GM12878 (cell line): ENCODE results near the gene VAX1. TPM values are rescaled to one million over a fixed set of nuclear protein-coding genes. Genes with fewer than 3 reads are reported as not detected.

Experiments used
- ATAC-seq: fragments of 200-7000 bp; cut with Tn5 transposase; 3 replicates; pipeline ENCODE4 v1.9.1; 2020; ENCODE audit warnings: mild to moderate bottlenecking, moderate library complexity
- BruUV-seq: library from RNA; stranded (reverse); fragments of 400-500 nt; replicated peaks from 2 replicates; lab custom pipeline; 2021; lab: Mats Ljungman, UMichigan
- CTCF ChIA-PET: fragments of 300-600 bp; sonication (Branson Sonifier 250); formaldehyde crosslinking; extraction: SDS; loops from one replicate; lab custom pipeline; 2021; ENCODE audit warnings: inconsistent platforms; lab: Yijun Ruan, JAX
- POLR2A ChIA-PET: fragments of 350-600 bp; formaldehyde crosslinking; extraction: SDS; loops from one replicate; lab custom pipeline; 2021; ENCODE audit warnings: inconsistent platforms; lab: Charles Lee
- RAD21 ChIA-PET: fragments of 300-600 bp; sonication (Branson Sonifier 250); formaldehyde crosslinking; loops from one replicate; lab custom pipeline; 2023; ENCODE audit warnings: antibody characterized with exemption; ENCODE audit not compliant: unreplicated experiment; lab: Charles Lee
- SMC1A ChIA-PET: fragments of 300-600 bp; sonication (Branson Sonifier 250); formaldehyde crosslinking; loops from one replicate; lab custom pipeline; 2023; ENCODE audit not compliant: unreplicated experiment, uncharacterized antibody; lab: Charles Lee
- DNase-seq: peaks from one replicate; pipeline ENCODE4 v3.0.0-alpha.2; 2011; ENCODE audit warnings: low read depth, low spot score
- FAIRE-seq: peaks from 3 replicates; lab custom pipeline; 2011; peaks lifted over from hg19 to GRCh38; lab: Jason Lieb, UNC
- H2AFZ ChIP-seq: 2 replicates; pipeline ENCODE4 v1.6.0; 2011; ENCODE audit warnings: low read depth, low read length, control low read depth; ENCODE audit not compliant: control insufficient read depth
- H3K27ac ChIP-seq: 2 replicates; pipeline ENCODE4 v1.5.1; 2011; ENCODE audit warnings: control low read depth; ENCODE audit not compliant: control insufficient read depth, insufficient read depth
- H3K27me3 ChIP-seq, 2 experiments: replicated peaks in 1 of 2; 2 replicates each; pipeline versions ENCODE4 v1.6.0 to v1.6.1; 2011; ENCODE audit warnings: low read length in 1 of 2; ENCODE audit not compliant: control insufficient read depth in 2 of 2, insufficient read depth in 2 of 2
- H3K36me3 ChIP-seq, 2 experiments: 2 replicates each; pipeline ENCODE4 v1.5.1; 2011; ENCODE audit warnings: low read length in 1 of 2; ENCODE audit not compliant: control insufficient read depth in 2 of 2, insufficient read depth in 2 of 2
- H3K4me1 ChIP-seq: 2 replicates; pipeline ENCODE4 v1.6.1; 2011; ENCODE audit warnings: mild to moderate bottlenecking, low read length, moderate library complexity, mixed read lengths; ENCODE audit not compliant: control insufficient read depth, insufficient read depth
- H3K4me2 ChIP-seq: 2 replicates; pipeline ENCODE4 v1.6.0; 2011; ENCODE audit warnings: control low read depth; ENCODE audit not compliant: control insufficient read depth, insufficient read depth
- H3K4me3 ChIP-seq: fragments of 200-600 bp; sonication (generic); 2 replicates; pipeline ENCODE4 v1.5.1; 2016
- H3K79me2 ChIP-seq: 2 replicates; pipeline ENCODE4 v1.6.0; 2011; ENCODE audit warnings: low read length; ENCODE audit not compliant: control insufficient read depth, insufficient read depth
- H3K9ac ChIP-seq: 2 replicates; pipeline ENCODE4 v1.8.0; 2011; ENCODE audit warnings: low read length, control low read depth, mixed read lengths; ENCODE audit not compliant: control insufficient read depth, insufficient read depth
- H3K9me3 ChIP-seq: replicated peaks from 3 replicates; pipeline ENCODE4 v1.5.1; 2011; ENCODE audit warnings: mild to moderate bottlenecking, low read length; ENCODE audit not compliant: control insufficient read depth, insufficient read depth
- H4K20me1 ChIP-seq: 2 replicates; pipeline ENCODE4 v1.6.0; 2011; ENCODE audit not compliant: control insufficient read depth, insufficient read depth
- BCL11A ChIP-seq: IDR thresholded peaks from 2 replicates; pipeline ENCODE4 v1.6.1; 2011; ENCODE audit warnings: low read depth, low read length
- CEBPB ChIP-seq, 2 experiments: fragments of 150-350 bp in 1 of 2; IDR thresholded peaks; 2 replicates each; pipeline ENCODE4 v1.6.1; 2012 to 2014; ENCODE audit warnings: low read depth in 2 of 2, low read length in 2 of 2, borderline replicate concordance in 1 of 2, inconsistent platforms in 1 of 2
- CHD4 ChIP-seq: fragments of 200-600 bp; sonication (generic); IDR thresholded peaks from 2 replicates; pipeline ENCODE4 v1.6.1; 2016; ENCODE audit warnings: mild to moderate bottlenecking
- ESRRA ChIP-seq: IDR thresholded peaks from 2 replicates; pipeline ENCODE4 v1.6.1; 2012; ENCODE audit warnings: mild to moderate bottlenecking, low read length, improper control_type of control experiment
- GABPA ChIP-seq: IDR thresholded peaks from 2 replicates; pipeline ENCODE4 v1.6.1; 2014; ENCODE audit warnings: antibody characterized with exemption, low read depth, mild to moderate bottlenecking, inconsistent platforms
- HDAC2 ChIP-seq: fragments of 200-600 bp; sonication (generic); IDR thresholded peaks from 2 replicates; pipeline ENCODE4 v1.6.1; 2017
- IRF4 ChIP-seq: IDR thresholded peaks from 2 replicates; pipeline ENCODE4 v1.6.1; 2011; ENCODE audit warnings: low read depth, low read length
- KLF5 ChIP-seq: fragments of 450-650 bp; IDR thresholded peaks from 2 replicates; pipeline ENCODE4 v1.6.1; 2014; ENCODE audit warnings: mild to moderate bottlenecking; ENCODE audit not compliant: partially characterized antibody
- MEF2B ChIP-seq: fragments of 450-650 bp; IDR thresholded peaks from 2 replicates; pipeline ENCODE4 v1.6.1; 2018; ENCODE audit warnings: mild to moderate bottlenecking, moderate library complexity; ENCODE audit not compliant: partially characterized antibody, poor library complexity, severe bottlenecking
- POLR2AphosphoS2 ChIP-seq: IDR thresholded peaks from 2 replicates; pipeline ENCODE4 v1.6.1; 2011; ENCODE audit warnings: low read depth, mild to moderate bottlenecking, low read length, improper control_type of control experiment, moderate library complexity
- POLR2AphosphoS5 ChIP-seq: IDR thresholded peaks from 2 replicates; pipeline ENCODE4 v1.6.1; 2011; ENCODE audit warnings: mild to moderate bottlenecking, low read length, inconsistent platforms
- RB1 ChIP-seq: fragments of 450-650 bp; formaldehyde crosslinking; IDR thresholded peaks from 2 replicates; pipeline ENCODE4 v1.6.1; 2017; ENCODE audit warnings: mild to moderate bottlenecking, borderline replicate concordance
- TCF3 ChIP-seq: IDR thresholded peaks from 2 replicates; pipeline ENCODE4 v1.6.1; 2012; ENCODE audit warnings: low read depth, mild to moderate bottlenecking, low read length, borderline replicate concordance; ENCODE audit not compliant: insufficient read depth
- whole genome bisulfite sequencing: methylation state at CpG from one replicate; pipeline ENCODE4 v1.1.6; 2016; ENCODE audit warnings: low lambda C conversion rate; ENCODE audit not compliant: insufficient replicate concordance, insufficient coverage; ENCODE audit errors: missing lambda C conversion rate; 5-methylcytosine and 5-hydroxymethylcytosine counted together
- in situ Hi-C: fragments of 300-500 bp; cut with MboI; formaldehyde crosslinking; loops from 9 replicates; pipeline ENCODE4 v1.14.3; 2018; ENCODE audit warnings: mixed read lengths
- intact Hi-C: fragments of 100-400 bp; cut with micrococcal nuclease; formaldehyde crosslinking; loops from one replicate; pipeline ENCODE4 v1.14.2; 2022; ENCODE audit not compliant: unreplicated experiment
- polyA plus RNA-seq, 11 experiments: library from polyadenylated mRNA; depleted of rRNA in 4 of 11; unstranded in 6 of 11; stranded (reverse) in 5 of 11; fragments of >200 nt; fragmentation: Nextera tagmentation in 4 of 11; fragmentation: Illumina TruSeq in 1 of 11; extraction: Ambion mirVana in 4 of 11; extraction: Trizol in 1 of 11; gene quantifications; 1 replicate in 1 of 11; 2 replicates in 10 of 11; pipeline versions ENCODE4 v1.2.1 to v1.2.3, GENCODE V29; 2011 to 2016; ENCODE audit warnings: inconsistent platforms in 2 of 11, missing spikeins in 2 of 11, low read depth in 1 of 11
- total RNA-seq, 4 experiments: library from RNA; depleted of rRNA in 3 of 4; stranded (reverse); fragments of >200 nt in 3 of 4; fragmentation: Illumina TruSeq in 1 of 4; extraction: Trizol in 1 of 4; gene quantifications; 2 replicates each; pipeline versions ENCODE4 v1.2.1 to v1.2.3, GENCODE V29; 2013 to 2021
- TF ChIP-seq, protein P1 (sequence below): fragments of 450-650 bp; IDR thresholded peaks from 2 replicates; pipeline ENCODE4 v1.6.1; 2017; ENCODE audit warnings: mild to moderate bottlenecking, moderate library complexity
- TF ChIP-seq, protein P2 (sequence below): IDR thresholded peaks from 2 replicates; pipeline ENCODE4 v1.6.1; 2012; ENCODE audit warnings: mild to moderate bottlenecking, low read depth, low read length
- TF ChIP-seq, protein P3 (sequence below): IDR thresholded peaks from 2 replicates; pipeline ENCODE4 v1.6.1; 2012; ENCODE audit warnings: low read length, inconsistent platforms

VAX1 gene
- total and polyA plus RNA-seq, 10 of the 15 experiments (the other 5 are each of a cell fraction or from before 2014, with no cell fraction given), result not detected

DNA sequence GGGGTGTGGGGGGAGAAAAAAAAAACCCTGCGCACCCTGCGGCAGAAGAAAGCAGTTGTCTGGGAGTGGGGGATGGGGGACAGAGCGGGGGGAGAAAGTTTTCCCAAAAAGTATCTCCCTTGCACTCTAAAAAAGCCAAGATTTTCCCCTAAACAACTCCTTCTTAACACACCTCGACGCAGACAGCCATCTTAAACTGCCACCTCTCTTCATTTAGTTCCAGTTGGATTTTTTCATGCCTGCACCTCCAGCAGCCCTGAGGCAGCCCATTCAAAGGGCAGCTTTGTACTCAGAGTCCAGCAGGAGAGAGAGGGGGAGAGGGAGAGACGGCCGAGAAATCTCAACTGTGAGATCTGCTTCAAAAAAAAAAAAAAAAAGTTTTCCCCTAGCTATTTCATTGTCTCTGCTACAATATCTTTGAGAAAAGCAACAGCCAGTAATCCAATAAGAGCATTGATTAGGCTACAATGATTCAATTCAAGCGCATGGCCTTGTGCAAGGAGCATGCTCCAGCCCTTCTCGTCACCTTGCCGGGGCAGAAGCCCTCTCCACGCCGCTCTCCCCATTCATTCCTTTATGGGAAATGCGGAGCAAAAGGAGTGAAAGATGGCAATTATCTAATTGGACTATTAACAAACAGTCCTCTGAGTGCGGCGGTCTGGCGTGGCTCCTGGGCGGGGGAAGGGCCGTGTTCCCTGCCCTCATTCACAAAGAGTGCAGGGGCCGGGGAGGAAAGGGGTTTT lies 939 bp upstream of the VAX1 start:
- Histone ChIP-seq H3K27ac (no peak overlapping the region), H3K4me2 (no peak overlapping the region), H3K9me3 (peaks cover 1% of the 10 kb centered on the region; the same call in 2 of the 3 replicates), H4K20me1 (no peaks in the 10 kb centered on the region), H3K9ac (no peak overlapping the region), H3K4me1 (no peaks in the 10 kb centered on the region), H2AFZ (no peak overlapping the region), H3K4me3 (no peak overlapping the region), H3K79me2 (no peaks in the 10 kb centered on the region), H3K36me3 (no peaks in the 10 kb centered on the region), H3K27me3 (peaks cover 10 to 17% of the 10 kb centered on the region in 2 experiments)
- ChIA-PET POLR2A (no interaction called here), CTCF (interaction anchor here (0.6 kb wide), 1 partner anchor 9 kb away, joined by 3 read pairs; no protein-coding TSS in a partner anchor), SMC1A (no interaction called here), RAD21 (interaction anchor here (0.8 kb wide), 1 partner anchor 298 kb away, joined by 3 read pairs; no protein-coding TSS in a partner anchor)
- BruUV-seq, result no TSS peak
- DNase-seq, result no peak
- 6% methylated on average over 15 of the region's 19 CpGs for WGBS
- FAIRE-seq, result no peak
- intact Hi-C loops, result no loop called here
- ATAC-seq, result no peak
- in situ Hi-C loops, result no loop called here
- TF ChIP-seq ESRRA (no peak), BCL11A (no peak), RB1 (no peak), POLR2AphosphoS2 (no peak), HDAC2 (no peak), MEF2B (no peak), KLF5 (no peak), IRF4 (no peak), GABPA (no peak), TCF3 (no peak), POLR2AphosphoS5 (no peak), CHD4 (no peak), CEBPB (IDR thresholded peaks at IDR 0.05; ENCODE audit: borderline replicate concordance in 1 of 2, low read depth in 2 of 2, low read length in 2 of 2) (no peak)
- TF ChIP-seq, protein P1, sequence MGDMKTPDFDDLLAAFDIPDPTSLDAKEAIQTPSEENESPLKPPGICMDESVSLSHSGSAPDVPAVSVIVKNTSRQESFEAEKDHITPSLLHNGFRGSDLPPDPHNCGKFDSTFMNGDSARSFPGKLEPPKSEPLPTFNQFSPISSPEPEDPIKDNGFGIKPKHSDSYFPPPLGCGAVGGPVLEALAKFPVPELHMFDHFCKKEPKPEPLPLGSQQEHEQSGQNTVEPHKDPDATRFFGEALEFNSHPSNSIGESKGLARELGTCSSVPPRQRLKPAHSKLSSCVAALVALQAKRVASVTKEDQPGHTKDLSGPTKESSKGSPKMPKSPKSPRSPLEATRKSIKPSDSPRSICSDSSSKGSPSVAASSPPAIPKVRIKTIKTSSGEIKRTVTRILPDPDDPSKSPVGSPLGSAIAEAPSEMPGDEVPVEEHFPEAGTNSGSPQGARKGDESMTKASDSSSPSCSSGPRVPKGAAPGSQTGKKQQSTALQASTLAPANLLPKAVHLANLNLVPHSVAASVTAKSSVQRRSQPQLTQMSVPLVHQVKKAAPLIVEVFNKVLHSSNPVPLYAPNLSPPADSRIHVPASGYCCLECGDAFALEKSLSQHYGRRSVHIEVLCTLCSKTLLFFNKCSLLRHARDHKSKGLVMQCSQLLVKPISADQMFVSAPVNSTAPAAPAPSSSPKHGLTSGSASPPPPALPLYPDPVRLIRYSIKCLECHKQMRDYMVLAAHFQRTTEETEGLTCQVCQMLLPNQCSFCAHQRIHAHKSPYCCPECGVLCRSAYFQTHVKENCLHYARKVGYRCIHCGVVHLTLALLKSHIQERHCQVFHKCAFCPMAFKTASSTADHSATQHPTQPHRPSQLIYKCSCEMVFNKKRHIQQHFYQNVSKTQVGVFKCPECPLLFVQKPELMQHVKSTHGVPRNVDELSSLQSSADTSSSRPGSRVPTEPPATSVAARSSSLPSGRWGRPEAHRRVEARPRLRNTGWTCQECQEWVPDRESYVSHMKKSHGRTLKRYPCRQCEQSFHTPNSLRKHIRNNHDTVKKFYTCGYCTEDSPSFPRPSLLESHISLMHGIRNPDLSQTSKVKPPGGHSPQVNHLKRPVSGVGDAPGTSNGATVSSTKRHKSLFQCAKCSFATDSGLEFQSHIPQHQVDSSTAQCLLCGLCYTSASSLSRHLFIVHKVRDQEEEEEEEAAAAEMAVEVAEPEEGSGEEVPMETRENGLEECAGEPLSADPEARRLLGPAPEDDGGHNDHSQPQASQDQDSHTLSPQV, result no peak
- TF ChIP-seq, protein P2, sequence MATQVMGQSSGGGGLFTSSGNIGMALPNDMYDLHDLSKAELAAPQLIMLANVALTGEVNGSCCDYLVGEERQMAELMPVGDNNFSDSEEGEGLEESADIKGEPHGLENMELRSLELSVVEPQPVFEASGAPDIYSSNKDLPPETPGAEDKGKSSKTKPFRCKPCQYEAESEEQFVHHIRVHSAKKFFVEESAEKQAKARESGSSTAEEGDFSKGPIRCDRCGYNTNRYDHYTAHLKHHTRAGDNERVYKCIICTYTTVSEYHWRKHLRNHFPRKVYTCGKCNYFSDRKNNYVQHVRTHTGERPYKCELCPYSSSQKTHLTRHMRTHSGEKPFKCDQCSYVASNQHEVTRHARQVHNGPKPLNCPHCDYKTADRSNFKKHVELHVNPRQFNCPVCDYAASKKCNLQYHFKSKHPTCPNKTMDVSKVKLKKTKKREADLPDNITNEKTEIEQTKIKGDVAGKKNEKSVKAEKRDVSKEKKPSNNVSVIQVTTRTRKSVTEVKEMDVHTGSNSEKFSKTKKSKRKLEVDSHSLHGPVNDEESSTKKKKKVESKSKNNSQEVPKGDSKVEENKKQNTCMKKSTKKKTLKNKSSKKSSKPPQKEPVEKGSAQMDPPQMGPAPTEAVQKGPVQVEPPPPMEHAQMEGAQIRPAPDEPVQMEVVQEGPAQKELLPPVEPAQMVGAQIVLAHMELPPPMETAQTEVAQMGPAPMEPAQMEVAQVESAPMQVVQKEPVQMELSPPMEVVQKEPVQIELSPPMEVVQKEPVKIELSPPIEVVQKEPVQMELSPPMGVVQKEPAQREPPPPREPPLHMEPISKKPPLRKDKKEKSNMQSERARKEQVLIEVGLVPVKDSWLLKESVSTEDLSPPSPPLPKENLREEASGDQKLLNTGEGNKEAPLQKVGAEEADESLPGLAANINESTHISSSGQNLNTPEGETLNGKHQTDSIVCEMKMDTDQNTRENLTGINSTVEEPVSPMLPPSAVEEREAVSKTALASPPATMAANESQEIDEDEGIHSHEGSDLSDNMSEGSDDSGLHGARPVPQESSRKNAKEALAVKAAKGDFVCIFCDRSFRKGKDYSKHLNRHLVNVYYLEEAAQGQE, result no peak
- TF ChIP-seq, protein P3, sequence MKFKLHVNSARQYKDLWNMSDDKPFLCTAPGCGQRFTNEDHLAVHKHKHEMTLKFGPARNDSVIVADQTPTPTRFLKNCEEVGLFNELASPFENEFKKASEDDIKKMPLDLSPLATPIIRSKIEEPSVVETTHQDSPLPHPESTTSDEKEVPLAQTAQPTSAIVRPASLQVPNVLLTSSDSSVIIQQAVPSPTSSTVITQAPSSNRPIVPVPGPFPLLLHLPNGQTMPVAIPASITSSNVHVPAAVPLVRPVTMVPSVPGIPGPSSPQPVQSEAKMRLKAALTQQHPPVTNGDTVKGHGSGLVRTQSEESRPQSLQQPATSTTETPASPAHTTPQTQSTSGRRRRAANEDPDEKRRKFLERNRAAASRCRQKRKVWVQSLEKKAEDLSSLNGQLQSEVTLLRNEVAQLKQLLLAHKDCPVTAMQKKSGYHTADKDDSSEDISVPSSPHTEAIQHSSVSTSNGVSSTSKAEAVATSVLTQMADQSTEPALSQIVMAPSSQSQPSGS, result no peak
